Measurements from ENCODE around the gene ZNF831. TPM values are rescaled to one million over a fixed set of nuclear protein-coding genes. Genes with fewer than 3 reads are reported as not detected.

The ZNF831 gene
- total RNA-seq, 2 experiments from 2014 or later = 7.6 to 9.4 TPM

DNA sequence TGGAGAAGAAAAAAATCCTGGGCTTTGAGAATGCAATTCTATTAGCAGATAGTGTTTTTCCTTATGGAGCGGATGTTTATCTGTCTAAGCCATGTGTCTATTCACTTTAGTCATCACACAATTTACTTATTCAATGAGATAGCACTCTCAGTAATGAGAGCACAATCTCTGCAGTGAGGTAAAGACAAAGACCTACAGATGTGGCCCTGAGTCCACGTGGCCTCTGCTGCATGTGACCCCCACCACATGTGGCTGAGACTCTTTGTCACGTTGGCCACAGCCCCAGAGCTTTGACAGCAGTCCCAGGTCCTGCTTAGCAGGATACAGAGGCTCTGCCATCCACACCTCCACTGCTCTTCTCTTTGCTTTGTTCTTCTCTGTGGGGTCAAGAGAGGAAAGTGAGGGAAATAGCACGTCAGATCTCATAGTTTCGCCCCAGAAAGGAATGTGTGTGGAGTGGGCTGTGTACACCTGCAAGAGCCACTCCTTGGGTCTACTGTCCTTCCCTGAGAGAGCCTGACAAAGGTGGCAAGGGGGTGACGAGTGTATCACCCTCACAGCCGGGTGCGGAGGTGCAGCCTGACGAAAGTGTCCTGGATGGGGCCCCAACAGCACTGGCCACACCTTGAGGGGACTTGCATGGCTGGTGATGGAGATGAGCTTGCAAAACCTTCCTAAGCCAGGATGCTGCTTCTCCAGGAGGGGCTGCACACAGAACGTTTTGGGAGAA lies 40.7 kb downstream of the ZNF831 start:
- Mint-ChIP-seq H3K27me3 (no peaks in the 10 kb centered on the region), H3K4me3 (no peak overlapping the region), H3K36me3 (peaks cover 20% of the 10 kb centered on the region), H3K4me1 (ENCODE audit: low read depth) (peaks cover 26% of the 10 kb centered on the region), H3K27ac (no peak overlapping the region), H3K9me3 (peaks cover 11% of the 10 kb centered on the region)
- ChIA-PET POLR2A (no interaction called here), CTCF (interaction anchor here (4.8 to 7.6 kb wide), 2 partner anchors 82 to 118 kb away, joined by 34 to 302 read pairs; no protein-coding TSS in a partner anchor)
- intact Hi-C loops (cut with micrococcal nuclease) = no loop called here
- DNase-seq = no peak

DNA sequence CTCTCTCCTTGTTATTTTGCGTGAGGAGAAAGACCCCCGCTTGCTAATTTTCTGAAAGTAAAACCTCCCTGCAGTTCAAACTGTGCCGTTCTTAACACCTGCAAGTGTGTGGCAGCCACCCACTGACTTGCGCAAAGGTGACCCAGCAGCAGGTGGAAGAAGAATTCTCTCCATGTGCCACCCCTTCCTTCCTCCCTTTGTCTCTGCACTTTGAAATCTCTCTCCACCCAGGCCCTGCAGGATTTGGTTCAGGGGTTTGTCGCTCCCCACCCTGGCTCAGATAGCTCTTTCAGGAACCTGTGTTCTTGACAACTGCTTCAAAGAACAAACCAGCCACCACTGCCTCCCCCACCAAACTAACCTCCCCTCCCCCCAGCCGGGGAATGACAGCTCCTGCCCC lies 41.4 kb downstream of the ZNF831 start:
- intact Hi-C loops (cut with micrococcal nuclease) = loop anchor here (5.0 kb wide), 1 partner anchor 43 kb away; the partner anchor contains the start of gene ZNF831
- ChIA-PET POLR2A (interaction anchor here (1.3 kb wide), 1 partner anchor 83 kb away, joined by 3 read pairs; no protein-coding TSS in a partner anchor), CTCF (interaction anchor here (1.6 to 7.6 kb wide), 4 partner anchors 32 to 119 kb away, joined by 4 to 302 read pairs (median 34); partner anchors contain the start of gene ZNF831)
- Mint-ChIP-seq H3K36me3 (peaks cover 14% of the 10 kb centered on the region), H3K9me3 (peaks cover 4% of the 10 kb centered on the region), H3K27me3 (no peaks in the 10 kb centered on the region), H3K27ac (no peak overlapping the region), H3K4me3 (no peak overlapping the region), H3K4me1 (ENCODE audit: low read depth) (peaks cover 26% of the 10 kb centered on the region)
- DNase-seq = no peak

DNA sequence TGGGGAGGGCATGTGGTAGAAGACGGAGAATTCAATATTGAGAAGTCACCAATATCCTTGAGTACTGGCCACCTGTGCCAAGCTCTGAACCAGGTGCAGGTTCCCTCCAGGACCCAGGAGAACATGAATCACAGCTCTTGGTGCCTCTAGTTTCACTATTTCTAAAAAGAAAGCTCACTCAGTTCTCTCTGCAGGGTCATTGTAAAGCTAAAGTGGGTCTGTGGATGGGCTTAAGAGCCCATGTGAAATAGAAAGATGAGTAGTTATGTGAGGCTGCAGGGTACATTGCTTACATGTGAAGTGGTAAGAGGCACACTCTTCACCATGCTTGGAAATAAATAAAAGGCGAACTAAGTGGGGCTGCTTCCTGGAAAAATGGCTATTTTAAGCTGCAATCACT lies 43.6 kb downstream of the ZNF831 start:
- Mint-ChIP-seq H3K4me3 (no peak overlapping the region), H3K27me3 (no peaks in the 10 kb centered on the region), H3K4me1 (ENCODE audit: low read depth) (peaks cover 26% of the 10 kb centered on the region), H3K36me3 (peaks cover 6% of the 10 kb centered on the region), H3K9me3 (no peaks in the 10 kb centered on the region), H3K27ac (no peak overlapping the region)
- POLR2A ChIA-PET = interaction anchor here (0.6 to 1.8 kb wide), 6 partner anchors 14 to 119 kb away, joined by 3 to 6 read pairs (median 5); no protein-coding TSS in a partner anchor
- intact Hi-C loops (cut with micrococcal nuclease) = loop anchor here (1.0 to 5.0 kb wide), 2 partner anchors 45 to 119 kb away; partner anchors contain the start of gene ZNF831
- DNase-seq = no peak
- CTCF ChIA-PET = interaction anchor here (0.6 to 7.6 kb wide), 56 partner anchors 9 to 798 kb away, joined by 3 to 302 read pairs (median 5); partner anchors contain the start of genes ATP5F1E, GNAS and ZNF831

DNA sequence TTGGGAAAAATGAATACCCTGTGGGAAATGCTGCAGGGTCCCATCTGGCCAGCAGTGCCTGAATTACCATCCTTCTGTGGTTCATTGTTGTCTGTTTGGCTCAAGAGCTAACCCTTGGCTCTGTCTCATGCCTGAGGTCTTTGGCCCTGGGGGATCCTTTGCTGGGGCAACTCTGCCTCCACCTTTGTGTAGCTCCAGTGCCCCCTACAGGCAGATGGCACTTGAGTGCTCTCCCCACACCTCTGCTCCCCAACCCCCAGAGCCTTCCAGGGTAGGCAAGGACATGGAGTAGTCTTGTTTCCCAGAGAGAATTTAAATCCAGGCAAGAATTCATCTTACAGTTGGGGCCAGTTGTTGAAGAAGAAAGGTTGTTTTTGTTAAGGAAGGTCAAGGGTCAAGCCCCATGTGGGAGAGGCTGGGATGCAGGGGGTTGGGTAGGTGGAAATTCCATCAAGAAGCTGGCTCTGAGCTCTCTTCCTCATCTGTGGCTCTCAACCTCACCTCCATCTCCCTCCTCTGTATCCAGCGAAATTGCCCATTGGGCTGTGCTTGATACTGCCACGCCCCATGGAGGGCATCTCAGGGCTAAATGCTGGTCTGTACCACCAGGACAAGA lies 44.2 kb downstream of the ZNF831 start:
- DNase-seq = peak; percentile 86
- H3K36me3 Mint-ChIP-seq = peaks cover 6% of the 10 kb centered on the region
- peak overlapping the region; percentile 64 for H3K27ac Mint-ChIP-seq
- H3K4me3 Mint-ChIP-seq = no peak overlapping the region
- peaks cover 22% of the 10 kb centered on the region for H3K4me1 Mint-ChIP-seq (ENCODE audit: low read depth)
- H3K27me3 Mint-ChIP-seq = no peaks in the 10 kb centered on the region
- POLR2A ChIA-PET = interaction anchor here (0.6 to 1.8 kb wide), 6 partner anchors 14 to 120 kb away, joined by 3 to 6 read pairs (median 5); no protein-coding TSS in a partner anchor
- H3K9me3 Mint-ChIP-seq = no peaks in the 10 kb centered on the region
- intact Hi-C loops (cut with micrococcal nuclease) = loop anchor here (1.0 to 5.0 kb wide), 2 partner anchors 46 to 120 kb away; partner anchors contain the start of gene ZNF831
- CTCF ChIA-PET = interaction anchor here (0.6 to 7.6 kb wide), 57 partner anchors 10 to 798 kb away, joined by 3 to 302 read pairs (median 5); partner anchors contain the start of genes ATP5F1E, GNAS and ZNF831

DNA sequence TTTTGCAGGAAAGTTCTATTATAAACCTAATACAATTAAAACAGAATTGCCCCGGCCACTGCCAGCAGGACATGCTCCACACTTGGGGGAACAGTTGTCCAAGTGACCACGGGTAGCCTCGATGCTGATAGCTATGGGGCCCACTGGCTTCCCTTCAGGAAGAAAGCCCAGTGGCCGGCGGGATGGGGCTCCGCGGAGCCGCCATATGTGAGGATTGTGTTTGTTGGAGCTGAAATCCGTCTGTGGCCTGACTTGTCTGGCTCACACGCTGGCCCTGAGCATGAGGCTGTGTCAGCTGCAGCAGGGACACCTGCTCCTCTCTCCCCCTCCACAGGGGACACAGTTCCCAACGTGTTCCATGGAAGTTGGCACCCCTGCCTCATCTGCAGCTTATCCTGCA lies 46.6 kb downstream of the ZNF831 start:
- H3K4me3 Mint-ChIP-seq = no peak overlapping the region
- peaks cover 6% of the 10 kb centered on the region for H3K36me3 Mint-ChIP-seq
- ChIA-PET POLR2A (no interaction called here), CTCF (interaction anchor here (1.1 to 1.7 kb wide), 2 partner anchors 122 to 156 kb away, joined by 3 to 8 read pairs; no protein-coding TSS in a partner anchor)
- H3K27ac Mint-ChIP-seq = no peak overlapping the region
- H3K4me1 Mint-ChIP-seq (ENCODE audit: low read depth) = peaks cover 23% of the 10 kb centered on the region
- no peaks in the 10 kb centered on the region for H3K27me3 Mint-ChIP-seq
- no peak for DNase-seq
- H3K9me3 Mint-ChIP-seq = no peaks in the 10 kb centered on the region
- intact Hi-C loops (cut with micrococcal nuclease) = no loop called here

DNA sequence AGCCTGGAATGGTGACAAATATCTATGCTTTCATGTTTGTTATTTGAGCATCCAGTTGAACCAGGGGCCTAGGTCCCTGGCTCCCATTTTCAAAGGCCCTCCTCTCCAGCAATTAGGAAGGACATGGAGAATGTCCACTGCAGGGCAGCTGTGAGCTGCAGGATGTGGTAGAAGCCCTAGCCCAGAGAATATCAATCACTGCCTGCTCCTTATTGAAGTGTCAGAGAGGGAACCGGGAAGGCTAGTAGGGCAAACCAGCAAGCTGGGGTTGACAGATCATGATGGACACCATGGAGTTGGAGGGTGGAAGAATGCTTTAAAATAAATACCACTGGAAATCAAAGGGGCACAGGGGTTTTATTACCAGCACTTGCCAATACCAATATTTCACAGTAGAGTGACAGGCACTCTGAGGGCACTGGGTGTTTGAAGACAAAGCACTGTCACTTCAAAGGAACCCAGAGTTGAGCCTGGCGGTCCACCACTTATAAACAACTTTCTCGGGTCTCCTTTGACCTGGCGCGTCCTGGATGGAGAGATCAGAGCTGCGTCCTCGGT lies 47.7 kb downstream of the ZNF831 start:
- H3K27ac Mint-ChIP-seq = no peak overlapping the region
- H3K9me3 Mint-ChIP-seq = no peaks in the 10 kb centered on the region
- no peak overlapping the region for H3K4me3 Mint-ChIP-seq
- ChIA-PET POLR2A (no interaction called here), CTCF (interaction anchor here (1.3 to 1.7 kb wide), 2 partner anchors 123 to 193 kb away, joined by 3 to 8 read pairs; no protein-coding TSS in a partner anchor)
- intact Hi-C loops (cut with micrococcal nuclease) = no loop called here
- peaks cover 18% of the 10 kb centered on the region for H3K4me1 Mint-ChIP-seq (ENCODE audit: low read depth)
- peaks cover 6% of the 10 kb centered on the region for H3K36me3 Mint-ChIP-seq
- DNase-seq = no peak
- H3K27me3 Mint-ChIP-seq = no peaks in the 10 kb centered on the region

DNA sequence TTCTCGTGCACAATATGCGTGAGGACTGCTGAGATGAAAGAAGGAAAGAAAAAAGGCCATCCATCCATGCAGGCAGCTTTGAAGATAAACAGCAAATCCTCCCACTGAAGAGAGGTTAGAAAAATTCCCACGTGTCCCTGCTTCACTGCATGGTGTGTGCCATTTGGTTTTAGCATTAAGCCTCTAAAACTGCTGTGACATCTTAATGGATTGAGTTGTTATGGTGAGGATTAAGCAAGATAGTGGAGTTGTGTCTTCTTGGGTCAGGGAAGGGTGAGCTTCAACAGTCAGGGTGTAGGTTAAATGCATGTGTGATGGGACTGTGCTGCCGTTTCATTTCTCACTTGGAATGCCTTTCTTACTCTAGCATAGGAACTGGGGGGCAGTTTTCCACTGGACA lies 50.5 kb downstream of the ZNF831 start:
- Mint-ChIP-seq H3K36me3 (peaks cover 3% of the 10 kb centered on the region), H3K9me3 (no peaks in the 10 kb centered on the region), H3K27me3 (no peaks in the 10 kb centered on the region), H3K4me3 (no peak overlapping the region), H3K27ac (peak overlapping the region; percentile 14), H3K4me1 (ENCODE audit: low read depth) (peaks cover 6% of the 10 kb centered on the region)
- CTCF ChIA-PET = interaction anchor here (1.3 to 1.4 kb wide), 2 partner anchors 8 to 126 kb away, joined by 4 to 12 read pairs; no protein-coding TSS in a partner anchor
- intact Hi-C loops (cut with micrococcal nuclease) = no loop called here
- no peak for DNase-seq
- POLR2A ChIA-PET = interaction anchor here (0.5 kb wide), 1 partner anchor 44 kb away, joined by 3 read pairs; no protein-coding TSS in a partner anchor

DNA sequence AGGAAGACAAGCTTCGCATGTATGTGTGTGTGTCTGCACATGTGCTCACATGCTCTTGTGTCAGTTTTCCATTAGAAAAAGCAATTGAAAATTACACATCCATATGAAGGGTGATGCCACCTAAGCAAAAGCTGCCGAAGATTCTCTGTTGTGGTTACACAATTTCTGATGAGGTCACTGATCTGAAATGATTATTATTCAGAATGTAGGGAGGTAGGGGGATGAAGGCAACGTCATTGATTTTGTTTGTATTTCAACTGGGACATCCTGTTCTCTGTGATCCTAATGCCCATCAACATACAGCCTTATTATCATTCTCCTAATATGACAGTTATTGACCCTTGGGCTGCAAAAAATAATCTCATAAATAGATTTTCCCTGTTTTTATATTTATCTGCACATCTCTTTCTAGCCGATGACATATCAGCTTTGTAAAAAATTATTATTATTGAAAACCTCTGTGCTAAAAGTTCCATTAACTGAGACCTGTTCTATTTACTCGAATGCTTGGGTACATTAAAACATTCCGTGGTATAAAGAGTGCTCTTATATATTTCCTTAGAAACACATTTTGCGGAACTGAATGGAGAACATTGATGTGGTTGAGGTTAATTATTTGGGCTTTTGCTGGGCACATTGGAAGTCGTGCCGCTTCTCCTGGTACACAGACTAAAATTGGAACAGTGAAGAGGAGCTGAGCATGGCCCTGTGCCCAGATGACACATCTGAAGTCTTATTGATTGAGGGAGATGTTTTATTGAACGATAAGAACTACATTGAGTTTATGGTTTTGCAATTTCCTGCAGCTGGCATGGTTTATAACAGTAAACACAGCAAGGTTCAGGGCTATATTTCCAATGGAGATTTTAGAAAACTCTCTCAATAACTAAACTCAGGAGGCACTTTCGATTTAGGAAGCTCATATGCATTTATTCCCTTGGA lies 51.3 kb downstream of the ZNF831 start:
- Mint-ChIP-seq H3K4me3 (no peak overlapping the region), H3K9me3 (no peaks in the 10 kb centered on the region), H3K27ac (no peak overlapping the region), H3K36me3 (peaks cover 3% of the 10 kb centered on the region), H3K27me3 (no peaks in the 10 kb centered on the region), H3K4me1 (ENCODE audit: low read depth) (peaks cover 6% of the 10 kb centered on the region)
- intact Hi-C loops (cut with micrococcal nuclease) = no loop called here
- ChIA-PET POLR2A (no interaction called here), CTCF (interaction anchor here (0.6 to 2.0 kb wide), 2 partner anchors 9 to 127 kb away, joined by 3 to 10 read pairs; no protein-coding TSS in a partner anchor)
- no peak for DNase-seq

DNA sequence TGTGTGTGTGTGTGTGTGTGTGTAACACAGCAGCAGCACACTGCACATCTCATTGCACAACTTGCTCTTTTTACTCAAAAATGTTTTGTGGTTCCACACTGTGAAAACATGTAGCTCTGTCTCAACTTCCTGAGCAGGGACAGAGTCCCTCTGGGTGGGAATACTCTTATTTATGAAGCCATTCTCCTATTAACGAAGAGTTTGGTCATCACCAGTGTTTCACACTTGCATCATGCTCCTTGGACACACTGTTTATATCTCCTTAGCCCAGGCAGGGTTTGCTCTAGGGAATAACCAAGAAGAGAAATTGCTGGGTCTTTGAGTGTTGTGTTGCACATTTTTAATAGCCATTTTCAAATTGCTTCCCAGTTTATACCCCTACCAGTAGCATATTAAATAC lies 53.6 kb downstream of the ZNF831 start:
- CTCF ChIA-PET = interaction anchor here (1.4 kb wide), 1 partner anchor 129 kb away, joined by 3 read pairs; no protein-coding TSS in a partner anchor
- H3K27ac Mint-ChIP-seq = no peak overlapping the region
- no peak overlapping the region for H3K4me3 Mint-ChIP-seq
- H3K36me3 Mint-ChIP-seq = no peaks in the 10 kb centered on the region
- no peaks in the 10 kb centered on the region for H3K9me3 Mint-ChIP-seq
- POLR2A ChIA-PET = no interaction called here
- no peaks in the 10 kb centered on the region for H3K27me3 Mint-ChIP-seq
- intact Hi-C loops (cut with micrococcal nuclease) = no loop called here
- no peak for DNase-seq
- H3K4me1 Mint-ChIP-seq (ENCODE audit: low read depth) = peaks cover 25% of the 10 kb centered on the region

DNA sequence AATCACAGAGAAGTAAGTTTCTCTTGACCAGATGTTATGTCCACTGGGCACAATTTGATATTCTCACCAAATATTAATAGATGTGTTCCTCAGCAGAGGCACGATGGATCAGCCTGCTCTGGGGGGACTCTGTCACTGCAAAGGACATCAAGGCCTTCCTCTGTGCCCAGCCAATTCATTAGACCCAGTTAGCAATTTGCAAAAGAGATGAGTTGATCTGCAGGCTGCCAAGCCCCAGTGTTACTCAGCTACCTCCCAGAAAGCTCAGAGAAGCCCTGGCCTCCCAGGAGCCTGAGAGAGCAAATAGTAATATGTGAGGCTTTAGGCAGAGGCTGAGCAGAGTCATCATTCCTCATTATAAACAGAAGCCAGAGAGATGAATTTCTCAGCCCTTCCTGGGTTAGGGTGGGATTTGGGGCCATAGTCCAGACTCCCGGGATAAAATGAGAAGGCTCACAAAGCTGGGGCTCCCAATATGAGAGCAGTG lies 54.2 kb downstream of the ZNF831 start:
- H3K9me3 Mint-ChIP-seq = no peaks in the 10 kb centered on the region
- DNase-seq = no peak
- intact Hi-C loops (cut with micrococcal nuclease) = no loop called here
- H3K27me3 Mint-ChIP-seq = no peaks in the 10 kb centered on the region
- ChIA-PET CTCF (interaction anchor here (0.9 to 1.4 kb wide), 3 partner anchors 10 to 130 kb away, joined by 3 read pairs; no protein-coding TSS in a partner anchor), POLR2A (no interaction called here)
- no peaks in the 10 kb centered on the region for H3K36me3 Mint-ChIP-seq
- H3K4me1 Mint-ChIP-seq (ENCODE audit: low read depth) = peaks cover 30% of the 10 kb centered on the region
- H3K27ac Mint-ChIP-seq = no peak overlapping the region
- no peak overlapping the region for H3K4me3 Mint-ChIP-seq

DNA sequence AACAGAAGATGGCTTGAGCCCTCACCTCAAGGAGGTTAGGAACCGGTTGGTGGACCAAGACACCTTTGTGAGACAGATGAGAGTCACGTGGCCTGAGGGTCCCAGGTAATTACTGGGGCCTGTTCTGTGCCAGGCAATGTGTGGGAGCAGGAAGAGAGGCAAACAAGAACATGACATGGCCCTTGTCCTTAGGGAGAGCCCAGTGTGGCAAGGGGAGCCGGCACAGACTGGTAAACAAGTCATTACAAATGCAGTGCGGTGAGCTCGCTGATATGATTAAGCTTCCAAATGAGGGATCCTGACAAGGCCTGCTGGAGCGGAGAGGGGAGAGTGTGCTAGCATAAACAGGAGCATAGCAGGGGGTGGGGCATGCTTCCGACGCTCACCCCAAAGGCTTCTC lies 55.6 kb downstream of the ZNF831 start:
- DNase-seq = no peak
- intact Hi-C loops (cut with micrococcal nuclease) = no loop called here
- ChIA-PET POLR2A (no interaction called here), CTCF (no interaction called here)
- H3K27me3 Mint-ChIP-seq = no peaks in the 10 kb centered on the region
- no peaks in the 10 kb centered on the region for H3K36me3 Mint-ChIP-seq
- peaks cover 29% of the 10 kb centered on the region for H3K4me1 Mint-ChIP-seq (ENCODE audit: low read depth)
- H3K9me3 Mint-ChIP-seq = no peaks in the 10 kb centered on the region
- H3K4me3 Mint-ChIP-seq = no peak overlapping the region
- no peak overlapping the region for H3K27ac Mint-ChIP-seq

All from activated CD4-positive, alpha-beta memory T cell treated with anti-CD3 and anti-CD28 coated beads for 36 hours (primary cell).